ENCODE measurements around the gene PPP2R3A.
"Not testable (repeated sequence)": the region's sequence is repeated elsewhere in the genome, so short reads cannot be mapped to it uniquely, and the experiment has no call there.

DNA sequence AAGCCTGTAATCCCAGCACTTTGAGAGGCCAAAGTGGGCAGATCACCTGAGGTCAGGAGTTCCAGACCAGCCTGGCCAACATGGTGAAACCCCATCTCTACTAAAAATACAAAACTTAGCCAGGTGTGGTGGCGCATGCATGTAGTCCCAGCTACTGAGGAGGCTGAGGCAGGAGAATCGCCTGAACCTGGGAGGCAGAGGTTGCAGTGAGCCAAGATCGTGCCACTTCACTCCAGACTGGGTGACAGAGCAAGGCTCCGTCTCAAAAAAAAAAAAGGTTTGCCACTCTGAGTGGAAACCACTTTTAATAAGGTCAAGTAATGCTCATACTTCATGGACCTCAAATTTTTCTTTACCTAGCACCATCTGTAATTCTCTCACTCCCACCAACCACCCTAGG lies 178.9 kb downstream of the PPP2R3A start:
- TF ChIP-seq POLR2A (IDR thresholded peaks at IDR 0.05), result not testable (repeated sequence)
- TF ChIP-seq, protein P1, sequence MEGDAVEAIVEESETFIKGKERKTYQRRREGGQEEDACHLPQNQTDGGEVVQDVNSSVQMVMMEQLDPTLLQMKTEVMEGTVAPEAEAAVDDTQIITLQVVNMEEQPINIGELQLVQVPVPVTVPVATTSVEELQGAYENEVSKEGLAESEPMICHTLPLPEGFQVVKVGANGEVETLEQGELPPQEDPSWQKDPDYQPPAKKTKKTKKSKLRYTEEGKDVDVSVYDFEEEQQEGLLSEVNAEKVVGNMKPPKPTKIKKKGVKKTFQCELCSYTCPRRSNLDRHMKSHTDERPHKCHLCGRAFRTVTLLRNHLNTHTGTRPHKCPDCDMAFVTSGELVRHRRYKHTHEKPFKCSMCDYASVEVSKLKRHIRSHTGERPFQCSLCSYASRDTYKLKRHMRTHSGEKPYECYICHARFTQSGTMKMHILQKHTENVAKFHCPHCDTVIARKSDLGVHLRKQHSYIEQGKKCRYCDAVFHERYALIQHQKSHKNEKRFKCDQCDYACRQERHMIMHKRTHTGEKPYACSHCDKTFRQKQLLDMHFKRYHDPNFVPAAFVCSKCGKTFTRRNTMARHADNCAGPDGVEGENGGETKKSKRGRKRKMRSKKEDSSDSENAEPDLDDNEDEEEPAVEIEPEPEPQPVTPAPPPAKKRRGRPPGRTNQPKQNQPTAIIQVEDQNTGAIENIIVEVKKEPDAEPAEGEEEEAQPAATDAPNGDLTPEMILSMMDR (IDR thresholded peaks at IDR 0.05 in 4 of 5, conservative IDR thresholded peaks at IDR 0.05 in 1 of 5), result not testable (repeated sequence)

Data from gastrocnemius medialis (tissue), 4 donors.